Panc1 (cell line): ENCODE data around the gene P3H3. TPM values are rescaled to one million over a fixed set of nuclear protein-coding genes. Genes with fewer than 3 reads are reported as not detected.

Experiments used
- ATAC-seq: fragments of 200-7000 bp; cut with Tn5 transposase; 2 replicates; pipeline ENCODE4 v1.9.1; 2020; ENCODE audit warnings: mild to moderate bottlenecking, moderate library complexity
- BruUV-seq: library from RNA; stranded (reverse); fragments of 400-500 nt; replicated peaks from 2 replicates; lab custom pipeline; 2021; lab: Mats Ljungman, UMichigan
- CTCF ChIA-PET: fragments of 300-600 bp; sonication (Branson Sonifier 250); formaldehyde crosslinking; loops from one replicate; lab custom pipeline; 2022; ENCODE audit warnings: antibody characterized with exemption; lab: Charles Lee
- POLR2A ChIA-PET: fragments of 300-600 bp; sonication (Branson Sonifier 250); formaldehyde crosslinking; loops from one replicate; lab custom pipeline; 2022; ENCODE audit warnings: antibody characterized with exemption; lab: Charles Lee
- DNase-seq: peaks from one replicate; pipeline ENCODE4 v3.0.0-alpha.2; 2010; ENCODE audit warnings: low read depth, low spot score
- H3K27ac ChIP-seq: 2 replicates; pipeline ENCODE4 v1.5.1; 2011; ENCODE audit warnings: mild to moderate bottlenecking, low read length, inconsistent platforms
- H3K27me3 ChIP-seq: fragments of 200-500 bp; sonication (Bioruptor generic); 2 replicates; pipeline ENCODE4 v1.6.0; 2014; ENCODE audit warnings: low read length, inconsistent platforms; ENCODE audit not compliant: control insufficient read depth, insufficient read depth
- H3K36me3 ChIP-seq: fragments of 200-500 bp; sonication (Bioruptor generic); 2 replicates; pipeline ENCODE4 v1.5.1; 2014; ENCODE audit warnings: inconsistent platforms, mild to moderate bottlenecking, low read length, moderate library complexity; ENCODE audit not compliant: control insufficient read depth, insufficient read depth
- H3K4me1 ChIP-seq: 2 replicates; pipeline ENCODE4 v1.5.1; 2011; ENCODE audit warnings: inconsistent platforms, mild to moderate bottlenecking, low read length, moderate library complexity; ENCODE audit not compliant: control insufficient read depth, insufficient read depth
- H3K4me3 ChIP-seq, 2 experiments: 2 replicates each; pipeline ENCODE4 v1.5.1; 2011 to 2012; ENCODE audit warnings: low read depth in 2 of 2, low read length in 2 of 2, mild to moderate bottlenecking in 2 of 2, inconsistent platforms in 1 of 2, moderate library complexity in 1 of 2
- H3K9me3 ChIP-seq: fragments of 200-500 bp; sonication (Bioruptor generic); 2 replicates; pipeline ENCODE4 v1.5.1; 2014; ENCODE audit warnings: low read depth, mild to moderate bottlenecking, inconsistent platforms, low read length, moderate library complexity; ENCODE audit not compliant: control insufficient read depth, insufficient read depth
- POLR2AphosphoS5 ChIP-seq: IDR thresholded peaks from 2 replicates; pipeline ENCODE4 v1.6.1; 2012; ENCODE audit warnings: mild to moderate bottlenecking, low read depth, low read length, moderate library complexity
- SIN3A ChIP-seq: IDR thresholded peaks from 2 replicates; pipeline ENCODE4 v1.6.1; 2012; ENCODE audit warnings: low read depth, mild to moderate bottlenecking, low read length, moderate library complexity, borderline replicate concordance; ENCODE audit not compliant: insufficient read depth
- TCF7L2 ChIP-seq: IDR thresholded peaks from 2 replicates; pipeline ENCODE4 v1.6.1; 2011; ENCODE audit warnings: mild to moderate bottlenecking, low read depth, low read length, inconsistent platforms
- in situ Hi-C: cut with HindIII; loops from 2 replicates; pipeline ENCODE4 v1.10.0; 2016; ENCODE audit warnings: low sequenced_read_pairs, low pct_unique_long_range_greater_than_20kb
- intact Hi-C: fragments of 100-400 bp; cut with micrococcal nuclease; formaldehyde crosslinking; loops from one replicate; pipeline ENCODE4 v1.10.0; 2022; ENCODE audit not compliant: unreplicated experiment
- total RNA-seq: library from RNA; stranded (reverse); gene quantifications from one replicate; pipeline ENCODE4 v1.2.1, GENCODE V29; 2021; ENCODE audit not compliant: unreplicated experiment
- TF ChIP-seq, protein P1 (sequence below), 2 experiments: IDR thresholded peaks; 2 replicates each; pipeline ENCODE4 v1.6.1; 2011 to 2012; ENCODE audit warnings: low read depth in 2 of 2, control low read depth in 1 of 2, low read length in 1 of 2, mild to moderate bottlenecking in 1 of 2, moderate library complexity in 1 of 2; ENCODE audit not compliant: insufficient read depth in 1 of 2
- TF ChIP-seq, protein P2 (sequence below): fragments of 450-650 bp; IDR thresholded peaks from 2 replicates; pipeline ENCODE4 v1.5.1; 2017; ENCODE audit warnings: mild to moderate bottlenecking

Gene P3H3
- total RNA-seq, 1 experiment from 2014 or later = 11.0 TPM

DNA sequence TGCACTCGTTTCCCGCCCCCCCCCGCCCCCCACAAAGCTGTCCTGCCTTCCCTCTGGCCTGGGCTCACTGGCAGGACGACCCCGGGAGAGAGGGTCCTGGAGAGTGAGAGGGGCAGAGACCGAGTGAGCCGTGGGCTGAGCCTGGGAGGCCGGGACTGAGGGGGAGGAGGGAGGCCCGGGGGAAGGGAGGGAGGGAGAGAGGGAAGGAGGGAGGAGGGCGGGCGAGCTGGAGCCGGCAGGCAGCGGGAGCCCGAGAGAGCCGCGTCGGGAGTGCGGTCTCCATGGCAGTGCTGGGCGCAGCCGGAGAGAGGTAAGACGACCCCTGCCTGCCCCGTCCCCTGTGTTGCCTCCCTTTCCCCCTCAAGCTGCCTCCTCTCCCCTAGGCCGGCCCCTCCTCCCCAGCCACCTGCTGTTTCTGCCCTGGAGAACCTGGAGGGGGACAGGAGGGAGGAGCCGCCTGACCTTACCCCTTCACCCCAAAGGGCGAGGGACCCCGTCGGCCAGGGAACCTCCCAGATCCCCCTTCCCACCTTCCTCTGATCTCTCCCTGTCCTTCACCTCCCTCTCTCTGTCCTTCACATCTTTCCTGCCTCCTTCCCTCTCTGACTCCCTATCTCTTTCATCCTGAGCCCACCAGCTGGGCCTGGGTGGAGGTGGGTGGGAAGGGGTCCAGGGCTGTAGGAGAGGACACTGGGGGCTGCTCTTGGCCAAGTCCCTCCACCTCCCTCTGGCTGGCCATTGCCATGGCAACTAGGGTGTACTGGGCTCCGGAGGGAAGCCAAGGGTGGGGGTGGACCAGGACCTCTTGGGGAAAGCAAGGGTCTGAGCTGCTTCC lies 6.4 kb upstream of the P3H3 start, which contains the start of gene GPR162:
Gene GPR162, plus strand, starts transcription at position 231 of the 835 bp plus-strand sequence. CDS start 2,078 bp downstream, outside the sequence.
- DNase-seq = no peak
- CTCF ChIA-PET = no interaction called here
- in situ Hi-C loops = no loop called here
- H3K27me3 ChIP-seq = no peaks in the 10 kb centered on the region
- no peaks in the 10 kb centered on the region for H3K36me3 ChIP-seq
- intact Hi-C loops = no loop called here
- TF ChIP-seq, protein P1, sequence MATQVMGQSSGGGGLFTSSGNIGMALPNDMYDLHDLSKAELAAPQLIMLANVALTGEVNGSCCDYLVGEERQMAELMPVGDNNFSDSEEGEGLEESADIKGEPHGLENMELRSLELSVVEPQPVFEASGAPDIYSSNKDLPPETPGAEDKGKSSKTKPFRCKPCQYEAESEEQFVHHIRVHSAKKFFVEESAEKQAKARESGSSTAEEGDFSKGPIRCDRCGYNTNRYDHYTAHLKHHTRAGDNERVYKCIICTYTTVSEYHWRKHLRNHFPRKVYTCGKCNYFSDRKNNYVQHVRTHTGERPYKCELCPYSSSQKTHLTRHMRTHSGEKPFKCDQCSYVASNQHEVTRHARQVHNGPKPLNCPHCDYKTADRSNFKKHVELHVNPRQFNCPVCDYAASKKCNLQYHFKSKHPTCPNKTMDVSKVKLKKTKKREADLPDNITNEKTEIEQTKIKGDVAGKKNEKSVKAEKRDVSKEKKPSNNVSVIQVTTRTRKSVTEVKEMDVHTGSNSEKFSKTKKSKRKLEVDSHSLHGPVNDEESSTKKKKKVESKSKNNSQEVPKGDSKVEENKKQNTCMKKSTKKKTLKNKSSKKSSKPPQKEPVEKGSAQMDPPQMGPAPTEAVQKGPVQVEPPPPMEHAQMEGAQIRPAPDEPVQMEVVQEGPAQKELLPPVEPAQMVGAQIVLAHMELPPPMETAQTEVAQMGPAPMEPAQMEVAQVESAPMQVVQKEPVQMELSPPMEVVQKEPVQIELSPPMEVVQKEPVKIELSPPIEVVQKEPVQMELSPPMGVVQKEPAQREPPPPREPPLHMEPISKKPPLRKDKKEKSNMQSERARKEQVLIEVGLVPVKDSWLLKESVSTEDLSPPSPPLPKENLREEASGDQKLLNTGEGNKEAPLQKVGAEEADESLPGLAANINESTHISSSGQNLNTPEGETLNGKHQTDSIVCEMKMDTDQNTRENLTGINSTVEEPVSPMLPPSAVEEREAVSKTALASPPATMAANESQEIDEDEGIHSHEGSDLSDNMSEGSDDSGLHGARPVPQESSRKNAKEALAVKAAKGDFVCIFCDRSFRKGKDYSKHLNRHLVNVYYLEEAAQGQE (IDR thresholded peaks at IDR 0.05; ENCODE audit: insufficient read depth in 1 of 2, low read depth in 2 of 2, low read length in 1 of 2) = no peak
- no peak for TF ChIP-seq SIN3A
- TF ChIP-seq, protein P2, sequence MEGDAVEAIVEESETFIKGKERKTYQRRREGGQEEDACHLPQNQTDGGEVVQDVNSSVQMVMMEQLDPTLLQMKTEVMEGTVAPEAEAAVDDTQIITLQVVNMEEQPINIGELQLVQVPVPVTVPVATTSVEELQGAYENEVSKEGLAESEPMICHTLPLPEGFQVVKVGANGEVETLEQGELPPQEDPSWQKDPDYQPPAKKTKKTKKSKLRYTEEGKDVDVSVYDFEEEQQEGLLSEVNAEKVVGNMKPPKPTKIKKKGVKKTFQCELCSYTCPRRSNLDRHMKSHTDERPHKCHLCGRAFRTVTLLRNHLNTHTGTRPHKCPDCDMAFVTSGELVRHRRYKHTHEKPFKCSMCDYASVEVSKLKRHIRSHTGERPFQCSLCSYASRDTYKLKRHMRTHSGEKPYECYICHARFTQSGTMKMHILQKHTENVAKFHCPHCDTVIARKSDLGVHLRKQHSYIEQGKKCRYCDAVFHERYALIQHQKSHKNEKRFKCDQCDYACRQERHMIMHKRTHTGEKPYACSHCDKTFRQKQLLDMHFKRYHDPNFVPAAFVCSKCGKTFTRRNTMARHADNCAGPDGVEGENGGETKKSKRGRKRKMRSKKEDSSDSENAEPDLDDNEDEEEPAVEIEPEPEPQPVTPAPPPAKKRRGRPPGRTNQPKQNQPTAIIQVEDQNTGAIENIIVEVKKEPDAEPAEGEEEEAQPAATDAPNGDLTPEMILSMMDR = no peak
- no TSS peak for BruUV-seq
- 0 out of 2 replicates have a peak, but pooled peaks cover 6% of the 10 kb centered on the region for H3K4me1 ChIP-seq
- H3K27ac ChIP-seq = no peak within 1 kb of the TSS
- ATAC-seq = no peak
- H3K9me3 ChIP-seq = no peaks in the 10 kb centered on the region
- POLR2A ChIA-PET = no interaction called here
- peak within 1 kb of the TSS; percentile 23 to 34; a peak in 2 of 4 replicates for H3K4me3 ChIP-seq

DNA sequence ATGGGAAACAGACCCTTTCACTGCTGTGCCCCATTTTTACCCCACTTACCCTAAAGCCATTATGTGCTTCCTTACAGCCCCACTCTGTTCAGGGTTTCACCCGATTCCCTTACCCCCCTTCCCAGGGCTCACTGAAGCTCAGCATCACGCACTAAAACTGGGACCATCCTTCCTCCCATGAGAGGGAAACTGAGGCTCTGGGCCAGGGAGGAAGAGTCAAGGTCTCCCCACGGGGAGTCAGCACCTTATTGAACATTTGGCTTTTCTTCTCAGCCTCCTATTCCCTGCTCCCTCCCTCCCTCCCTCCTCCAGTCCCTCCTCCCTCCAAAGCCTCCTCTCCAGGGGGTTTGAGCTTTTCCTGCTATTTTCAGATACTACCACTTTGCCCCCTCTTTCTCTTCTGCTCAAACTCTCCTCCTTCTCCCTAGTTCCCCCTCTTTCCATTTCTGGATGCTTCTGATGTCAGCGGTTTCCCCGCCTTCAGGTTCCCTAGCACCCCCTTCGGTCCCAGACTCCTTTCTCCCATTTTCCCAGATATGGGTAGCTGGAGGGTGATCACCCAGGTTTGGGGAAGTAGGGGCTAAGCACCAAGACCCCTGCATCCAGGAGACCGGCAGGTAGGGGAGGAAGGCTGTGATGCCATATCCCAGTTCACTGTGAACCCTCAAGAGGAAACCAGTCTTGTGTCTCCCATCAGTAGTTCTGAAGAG lies 5.6 kb upstream of the P3H3 start:
- H3K9me3 ChIP-seq = no peaks in the 10 kb centered on the region
- H3K4me1 ChIP-seq = peaks cover 10% of the 10 kb centered on the region; the same call in 1 of the 2 replicates
- no peaks in the 10 kb centered on the region for H3K27me3 ChIP-seq
- no peak overlapping the region for H3K27ac ChIP-seq
- in situ Hi-C loops = no loop called here
- BruUV-seq = no TSS peak
- ChIA-PET CTCF (no interaction called here), POLR2A (no interaction called here)
- TF ChIP-seq SIN3A = no peak
- TF ChIP-seq, protein P2 = no peak
- TF ChIP-seq POLR2AphosphoS5 = no peak
- TF ChIP-seq, protein P1 (IDR thresholded peaks at IDR 0.05; ENCODE audit: insufficient read depth in 1 of 2, low read depth in 2 of 2, low read length in 1 of 2) = no peak
- no peak for TF ChIP-seq TCF7L2
- DNase-seq = no peak
- no peak for ATAC-seq
- intact Hi-C loops = no loop called here
- H3K36me3 ChIP-seq = no peaks in the 10 kb centered on the region
- peak overlapping the region in 1 of 2 experiments; percentile 34; a peak in 1 of 4 replicates for H3K4me3 ChIP-seq
